ENCODE data around the gene NLRP12. TPM values are rescaled to one million over a fixed set of nuclear protein-coding genes. Genes with fewer than 3 reads are reported as not detected.

Gene NLRP12
- total and polyA plus RNA-seq, 2 donors (not counting 3 experiments of a cell fraction or from before 2014, with no cell fraction given), result 0.46 to 0.73 TPM

GRCh38 chr19:53808710-53809125 lies 15.4 kb downstream of the NLRP12 start:
- Histone ChIP-seq H3K9me1 (replicated peaks; ENCODE audit: control insufficient read depth, extremely low read depth, insufficient read depth, low read length) (no peaks in the 10 kb centered on the region), H3K9ac (replicated peaks; ENCODE audit: extremely low read depth, insufficient read depth, low read length) (no peak overlapping the region), H3K4me2 (ENCODE audit: insufficient read depth, low read length) (no peak overlapping the region), H2AFZ (ENCODE audit: low read depth, low read length) (no peak overlapping the region), H3K36me3 (ENCODE audit: control insufficient read depth in 2 of 2, extremely low read depth in 1 of 2, insufficient read depth in 2 of 2, low read length in 2 of 2) (no peaks in the 10 kb centered on the region), H3K27ac (ENCODE audit: insufficient read depth, low read depth, low read length) (no peak overlapping the region), H3K4me1 (ENCODE audit: control insufficient read depth, extremely low read depth, insufficient read depth, low read length) (peaks cover 10% of the 10 kb centered on the region), H3K79me2 (ENCODE audit: control insufficient read depth, insufficient read depth, low read length) (no peaks in the 10 kb centered on the region), H3K9me3 (replicated peaks; ENCODE audit: control insufficient read depth, insufficient read depth, low read length) (no peaks in the 10 kb centered on the region), H3K27me3 (ENCODE audit: control insufficient read depth in 2 of 2, insufficient read depth in 2 of 2, low read length in 2 of 2) (no peaks in the 10 kb centered on the region), H3K4me3 (replicated peaks in 1 of 3; ENCODE audit: insufficient read depth in 1 of 3, low read depth in 1 of 3, low read length in 3 of 3) (no peak overlapping the region), H4K20me1 (replicated peaks; ENCODE audit: control insufficient read depth, extremely low read depth, insufficient read depth, low read length) (no peaks in the 10 kb centered on the region)
- DNase-seq (ENCODE audit: low read depth, low spot score) (peak; percentile 47), FAIRE-seq (peak; percentile 88)
- BruUV-seq (replicated peaks), result no TSS peak
- ChIA-PET CTCF (interaction anchor here (0.6 to 5.7 kb wide), 32 partner anchors 9 to 466 kb away, joined by 3 to 210 read pairs (median 5); partner anchors contain the start of genes CNOT3, OSCAR, PRKCG and TFPT), POLR2A (no interaction called here)
- dilution Hi-C loops (cut with MboI; ENCODE audit: extremely low pct_ligation_motif_present, low sequenced_read_pairs) (no loop called here), intact Hi-C loops (cut with micrococcal nuclease) (loop anchor here (1.0 to 2.0 kb wide), 6 partner anchors 34 to 423 kb away; partner anchors contain the start of gene MYADM)
- no peak for TF ChIP-seq POLR2AphosphoS5 (IDR thresholded peaks at IDR 0.05; ENCODE audit: insufficient read depth, low read depth, low read length)
- peak; percentile 51 to 59 for TF ChIP-seq CTCF (IDR thresholded peaks at IDR 0.05; ENCODE audit: extremely low read depth in 1 of 2, insufficient read depth in 1 of 2, low read depth in 1 of 2, low read length in 2 of 2)
- TF ChIP-seq MAX (IDR thresholded peaks at IDR 0.05; ENCODE audit: insufficient read depth, insufficient read length), result no peak

GRCh38 chr19:53801257-53801656 lies 22.9 kb downstream of the NLRP12 start:
- FAIRE-seq, result no peak
- Histone ChIP-seq H4K20me1 (replicated peaks; ENCODE audit: control insufficient read depth, extremely low read depth, insufficient read depth, low read length) (no peaks in the 10 kb centered on the region), H3K4me3 (replicated peaks in 1 of 3; ENCODE audit: insufficient read depth in 1 of 3, low read depth in 1 of 3, low read length in 3 of 3) (no peak overlapping the region), H3K36me3 (ENCODE audit: control insufficient read depth in 2 of 2, extremely low read depth in 1 of 2, insufficient read depth in 2 of 2, low read length in 2 of 2) (no peaks in the 10 kb centered on the region), H3K9ac (replicated peaks; ENCODE audit: extremely low read depth, insufficient read depth, low read length) (no peak overlapping the region), H3K9me3 (replicated peaks; ENCODE audit: control insufficient read depth, insufficient read depth, low read length) (no peaks in the 10 kb centered on the region), H3K4me1 (ENCODE audit: control insufficient read depth, extremely low read depth, insufficient read depth, low read length) (no peaks in the 10 kb centered on the region), H3K9me1 (replicated peaks; ENCODE audit: control insufficient read depth, extremely low read depth, insufficient read depth, low read length) (no peaks in the 10 kb centered on the region), H3K27ac (ENCODE audit: insufficient read depth, low read depth, low read length) (no peak overlapping the region), H3K4me2 (ENCODE audit: insufficient read depth, low read length) (no peak overlapping the region), H2AFZ (ENCODE audit: low read depth, low read length) (no peak overlapping the region), H3K27me3 (ENCODE audit: control insufficient read depth in 2 of 2, insufficient read depth in 2 of 2, low read length in 2 of 2) (no peaks in the 10 kb centered on the region), H3K79me2 (ENCODE audit: control insufficient read depth, insufficient read depth, low read length) (no peaks in the 10 kb centered on the region)
- no TSS peak for BruUV-seq (replicated peaks)
- dilution Hi-C loops (cut with MboI; ENCODE audit: extremely low pct_ligation_motif_present, low sequenced_read_pairs) (no loop called here), intact Hi-C loops (cut with micrococcal nuclease) (no loop called here)
- ChIA-PET CTCF (interaction anchor here (0.6 to 2.0 kb wide), 6 partner anchors 8 to 585 kb away, joined by 3 to 16 read pairs (median 4); no protein-coding TSS in a partner anchor), POLR2A (interaction anchor here (0.7 kb wide), 1 partner anchor 214 kb away, joined by 8 read pairs; no protein-coding TSS in a partner anchor)
- no peak for TF ChIP-seq POLR2AphosphoS5 (IDR thresholded peaks at IDR 0.05; ENCODE audit: insufficient read depth, low read depth, low read length)
- TF ChIP-seq FOS (IDR thresholded peaks at IDR 0.05; ENCODE audit: borderline replicate concordance, insufficient read depth, low read length), result no peak
- no peak for TF ChIP-seq JUN (IDR thresholded peaks at IDR 0.05; ENCODE audit: borderline replicate concordance, insufficient read depth, insufficient read length, low read depth)
- no peak for TF ChIP-seq CTCF (IDR thresholded peaks at IDR 0.05; ENCODE audit: extremely low read depth in 1 of 2, insufficient read depth in 1 of 2, low read depth in 1 of 2, low read length in 2 of 2)
- TF ChIP-seq GATA2 (IDR thresholded peaks at IDR 0.05; ENCODE audit: insufficient read depth, insufficient read length, low read depth, low read length), result no peak
- no peak for TF ChIP-seq EZH2 (IDR thresholded peaks at IDR 0.05; ENCODE audit: borderline replicate concordance, low read depth, low read length, severe bottlenecking)
- TF ChIP-seq MYC (IDR thresholded peaks at IDR 0.05; ENCODE audit: low read depth, low read length), result no peak
- no peak for TF ChIP-seq POLR2A (IDR thresholded peaks at IDR 0.05; ENCODE audit: low read depth, low read length)
- no peak for TF ChIP-seq MAX (IDR thresholded peaks at IDR 0.05; ENCODE audit: insufficient read depth, insufficient read length)
- no peak for DNase-seq (ENCODE audit: low read depth, low spot score)
